ENCODE measurements around the gene SPAG16.

- TF ChIP-seq EZH2 (IDR thresholded peaks at IDR 0.05; ENCODE audit: low read length, missing control alignments) (no peak), CTCF (conservative IDR thresholded peaks at IDR 0.05 in 1 of 2, IDR thresholded peaks at IDR 0.05 in 1 of 2; ENCODE audit: low read depth in 1 of 2, low read length in 2 of 2) (no peak)
Measured at GRCh38 chr2:213682276-213682675, 398.0 kb downstream of the SPAG16 start.

Data from fibroblast of lung (primary cell).